Heart right ventricle (tissue), 16 donors: Measurements from ENCODE around the gene WDR77. TPM values are rescaled to one million over a fixed set of nuclear protein-coding genes. Genes with fewer than 3 reads are reported as not detected.

Experiments
- ATAC-seq, 8 donors: fragments of 200-7000 bp; cut with Tn5 transposase; one replicate each; pipeline ENCODE4 v1.9.1; 2020; ENCODE audit warnings: mild to moderate bottlenecking in 8 of 8, moderate library complexity in 8 of 8, moderate number of reproducible peaks in 1 of 8
- DNase-seq, 2 donors: peaks; one replicate each; pipeline ENCODE4 v3.0.0-alpha.2; 2020
- H3K27ac ChIP-seq, 10 donors: fragments of 200-600 bp; sonication (generic) in 2 of 10; one replicate each; pipeline versions ENCODE4 v1.5.0 to v1.8.0; 2020 to 2022; ENCODE audit warnings: mild to moderate bottlenecking in 3 of 10
- H3K27me3 ChIP-seq, 7 donors: fragments of 200-600 bp; one replicate each; pipeline ENCODE4 v1.8.0; 2021 to 2022; ENCODE audit warnings: mild to moderate bottlenecking in 2 of 7
- H3K36me3 ChIP-seq, 9 donors: fragments of 200-600 bp; sonication (generic) in 1 of 9; one replicate each; pipeline versions ENCODE4 v1.5.0 to v1.8.0; 2020 to 2022; ENCODE audit warnings: mild to moderate bottlenecking in 2 of 9
- H3K4me1 ChIP-seq, 9 donors: fragments of 200-600 bp; sonication (generic) in 1 of 9; one replicate each; pipeline versions ENCODE4 v1.5.0 to v1.8.0; 2020 to 2022; ENCODE audit warnings: mild to moderate bottlenecking in 4 of 9
- H3K4me3 ChIP-seq, 10 donors: fragments of 200-600 bp; sonication (generic) in 2 of 10; one replicate each; pipeline versions ENCODE4 v1.5.0 to v1.8.0; 2020 to 2022; ENCODE audit warnings: mild to moderate bottlenecking in 7 of 10, moderate library complexity in 2 of 10
- H3K9me3 ChIP-seq, 11 donors: fragments of 200-600 bp in 10 of 11; sonication (generic) in 2 of 11; one replicate each; pipeline versions ENCODE4 v1.5.0 to v1.8.0; 2013 to 2022; ENCODE audit warnings: mild to moderate bottlenecking in 2 of 11, control low read depth in 1 of 11, moderate library complexity in 1 of 11
- CTCF ChIP-seq, 9 donors: fragments of 200-600 bp; sonication (generic) in 2 of 9; IDR thresholded peaks; one replicate each; pipeline versions ENCODE4 v1.5.0 to v1.8.0; 2021 to 2022; ENCODE audit warnings: antibody characterized with exemption in 9 of 9, mild to moderate bottlenecking in 5 of 9, moderate library complexity in 1 of 9
- WGBS, 2 donors: extraction: QIAGEN DNeasy Blood & Tissue Kit; methylation state at CpG; one replicate each; pipeline ENCODE4 v1.1.7; 2013; ENCODE audit warnings: inconsistent platforms in 1 of 2; 5-methylcytosine and 5-hydroxymethylcytosine counted together
- intact Hi-C, 10 donors: fragments of 100-400 bp; cut with DNase I; formaldehyde crosslinking; loops; one replicate each; pipeline versions ENCODE4 v1.11.1 to v1.14.2; 2022
- polyA plus RNA-seq, 2 donors: library from polyadenylated mRNA; stranded (reverse); fragments of 200-250 nt; gene quantifications; one replicate each; pipeline ENCODE4 v1.2.3, GENCODE V29; 2013
- total RNA-seq, 10 donors: library from RNA; stranded (reverse); fragmentation: NEBNext Ultra II Directional in 3 of 10; extraction: Animal tissue kit (Norgen Biotek cat#: 25700) in 3 of 10; gene quantifications; one replicate each; pipeline versions ENCODE4 v1.2.1 to v1.2.4, GENCODE V29; 2021 to 2023
- donor health status: Arrhythmogenic right ventricular cardiomyopathy.
- donor health status: ischemic (EF 13 %, LVEDD 7.1; RV severe dilation, severe dysfunction).
- donor health status: healthy with polysubstance abuse.
- donor health status: DM: no; HTN: yes; CAD: no.
- donor health status: DM: no; HTN: no; CAD: no.
- donor health status: ischemic (EF 25% LVEDD 6.9; RV normal size, moderate dysfunction).
- donor health status: ischemic (EF 25% LVEDD 5.7; RV mildly dilated, moderate dysfunction).
- donor health status: healthy.
- donor health status: DM: yes; HTN: yes; CAD: no.
- donor health status: Ischemic cardiomyopathy.
- donor health status: ischemic (EF 35%, LVEDD 5.7; RV mildly dilated, moderate dysfunction).
- donor health status: nonischemic (EF 11% LVEDD 7.7; RV severe dilation, severe dysfunction).
- donor health status: DM: yes; HTN: yes; CAD: no.
- donor health status: PGD.
- donor health status: ischemic (EF 29% LVEDD 5.4; RV normal size, mild dysfunction).
- donor health status: nonischemic (EF 23%, LVEDD 6.1; RV moderate dilation, normal function).

The WDR77 gene
- total and polyA plus RNA-seq, 12 donors: 21.4 to 55.8 (median 35.3) TPM

GRCh38 chr1:111476214-111476613 lies 27.2 kb upstream of the WDR77 start:
- DNase-seq (no peak), ATAC-seq (no peak)
- H3K36me3 ChIP-seq: peaks cover 0 to 35% (median 0%) of the 10 kb centered on the region in 9 donors
- intact Hi-C loops: loop anchor here in 1 of 10 donors (10.0 kb wide), 1 partner anchor 889 kb away; no protein-coding TSS in a partner anchor
- peak overlapping the region in 6 of 10 donors; percentile 6 to 93 (median 46) for H3K27ac ChIP-seq
- H3K4me1 ChIP-seq: peaks cover 2 to 93% (median 47%) of the 10 kb centered on the region in 9 donors
- TF ChIP-seq CTCF (IDR thresholded peaks at IDR 0.05): no peak
- H3K27me3 ChIP-seq: no peaks in the 10 kb centered on the region
- H3K9me3 ChIP-seq: no peaks in the 10 kb centered on the region
- peak overlapping the region in 1 of 10 donors; percentile 58 for H3K4me3 ChIP-seq

- peaks cover 0 to 40% (median 0%) of the 10 kb centered on the region in 9 donors for H3K36me3 ChIP-seq
- ATAC-seq (peak in 1 of 8 donors; percentile 23), DNase-seq (no peak)
- intact Hi-C loops: loop anchor here in 1 of 10 donors (10.0 kb wide), 1 partner anchor 889 kb away; no protein-coding TSS in a partner anchor
- no peaks in the 10 kb centered on the region for H3K27me3 ChIP-seq
- peak overlapping the region in 2 of 10 donors; percentile 5 to 58 for H3K4me3 ChIP-seq
- peak overlapping the region in 6 of 10 donors; percentile 0 to 93 (median 64) for H3K27ac ChIP-seq
- no peak for TF ChIP-seq CTCF (IDR thresholded peaks at IDR 0.05)
- 79 to 84% methylated on average over 5 of the region's 5 CpGs for whole genome bisulfite sequencing, 2 donors
- H3K4me1 ChIP-seq: peaks cover 2 to 91% (median 44%) of the 10 kb centered on the region in 9 donors
- no peaks in the 10 kb centered on the region for H3K9me3 ChIP-seq
Observed at GRCh38 chr1:111475701-111476100, 26.6 kb upstream of the WDR77 start.

GRCh38 chr1:111474521-111474920 lies 25.5 kb upstream of the WDR77 start:
- intact Hi-C loops: loop anchor here in 1 of 10 donors (10.0 kb wide), 1 partner anchor 890 kb away; no protein-coding TSS in a partner anchor
- Histone ChIP-seq H3K4me1 (peaks cover 2 to 96% (median 44%) of the 10 kb centered on the region in 9 donors), H3K27ac (peak overlapping the region; percentile 3 to 93 (median 74)), H3K9me3 (no peaks in the 10 kb centered on the region), H3K36me3 (peaks cover 0 to 51% (median 7%) of the 10 kb centered on the region in 9 donors), H3K27me3 (no peaks in the 10 kb centered on the region), H3K4me3 (peak overlapping the region in 7 of 10 donors; percentile 16 to 58 (median 23))
- 19 to 24% methylated on average over 4 of the region's 4 CpGs for WGBS, 2 donors
- peak in 3 of 8 donors; percentile 6 to 25 (median 12) for ATAC-seq
- DNase-seq: no peak
- TF ChIP-seq CTCF (IDR thresholded peaks at IDR 0.05): no peak

- WGBS, 2 donors: 13 to 14% methylated on average over 5 of the region's 5 CpGs
- ATAC-seq: peak in 6 of 8 donors; percentile 25 to 78 (median 51)
- peak overlapping the region; percentile 3 to 93 (median 74) for H3K27ac ChIP-seq
- DNase-seq: no peak
- no peak for TF ChIP-seq CTCF (IDR thresholded peaks at IDR 0.05)
- H3K9me3 ChIP-seq: no peaks in the 10 kb centered on the region
- peaks cover 2 to 93% (median 44%) of the 10 kb centered on the region in 9 donors for H3K4me1 ChIP-seq
- H3K27me3 ChIP-seq: no peaks in the 10 kb centered on the region
- H3K4me3 ChIP-seq: peak overlapping the region in 7 of 10 donors; percentile 16 to 58 (median 23)
- intact Hi-C loops: loop anchor here in 1 of 10 donors (10.0 kb wide), 1 partner anchor 891 kb away; no protein-coding TSS in a partner anchor
- H3K36me3 ChIP-seq: peaks cover 0 to 55% (median 11%) of the 10 kb centered on the region in 9 donors
Observed at GRCh38 chr1:111474106-111474505, 25.1 kb upstream of the WDR77 start.
